ENCODE results near the gene CNTN5. TPM values are rescaled to one million over a fixed set of nuclear protein-coding genes. Genes with fewer than 3 reads are reported as not detected.

The CNTN5 gene
- polyA plus RNA-seq, 1 donor (not counting 4 experiments of a cell fraction or from before 2014, with no cell fraction given): not detected

- no peaks in the 10 kb centered on the region for H3K4me1 ChIP-seq (ENCODE audit: control insufficient read depth, extremely low read depth, insufficient read depth, low read length)
- no peak overlapping the region for H2AFZ ChIP-seq (ENCODE audit: control insufficient read depth, low read length)
- no peak overlapping the region for H3K9ac ChIP-seq (ENCODE audit: control insufficient read depth, extremely low read depth, insufficient read depth, low read length)
- H3K4me3 ChIP-seq (ENCODE audit: control insufficient read depth in 2 of 3, extremely low read depth in 1 of 3, insufficient read depth in 2 of 3, low read depth in 1 of 3, low read length in 3 of 3): no peak overlapping the region
- dilution Hi-C loops (cut with MboI; ENCODE audit: extremely low pct_ligation_motif_present, low sequenced_read_pairs): no loop called here
- H4K20me1 ChIP-seq (ENCODE audit: control insufficient read depth, extremely low read depth, insufficient read depth, low read length): no peaks in the 10 kb centered on the region
- TF ChIP-seq CTCF (optimal IDR thresholded peaks at IDR 0.05 in 1 of 3, IDR thresholded peaks at IDR 0.05 in 1 of 3, conservative IDR thresholded peaks at IDR 0.05 in 1 of 3; ENCODE audit: extremely low read depth in 1 of 3, insufficient read depth in 2 of 3, low read length in 3 of 3): no peak
- TF ChIP-seq EZH2 (IDR thresholded peaks at IDR 0.05; ENCODE audit: low read length): no peak
- no peaks in the 10 kb centered on the region for H3K9me3 ChIP-seq (ENCODE audit: control insufficient read depth, low read depth, low read length)
- no peaks in the 10 kb centered on the region for H3K9me1 ChIP-seq (ENCODE audit: control insufficient read depth, extremely low read depth, insufficient read depth, low read length)
- no peaks in the 10 kb centered on the region for H3K79me2 ChIP-seq (ENCODE audit: control insufficient read depth, insufficient read depth, low read length)
- FAIRE-seq (no peak), DNase-seq (ENCODE audit: low read depth, low spot score) (no peak)
- H3K27ac ChIP-seq (ENCODE audit: control insufficient read depth, insufficient read depth, low read length): no peak overlapping the region
- H3K27me3 ChIP-seq (ENCODE audit: control insufficient read depth, extremely low read depth, insufficient read depth, low read length): no peaks in the 10 kb centered on the region
- H3K36me3 ChIP-seq (ENCODE audit: control insufficient read depth in 2 of 2, extremely low read depth in 1 of 2, insufficient read depth in 2 of 2, low read length in 2 of 2): no peaks in the 10 kb centered on the region
- H3K4me2 ChIP-seq (ENCODE audit: control insufficient read depth, extremely low read depth, insufficient read depth, low read depth, low read length): no peak overlapping the region
Measured at GRCh38 chr11:99634581-99634980, 613.8 kb downstream of the CNTN5 start.

- no peaks in the 10 kb centered on the region for H3K9me3 ChIP-seq (ENCODE audit: control insufficient read depth, low read depth, low read length)
- H3K27ac ChIP-seq (ENCODE audit: control insufficient read depth, insufficient read depth, low read length): no peak overlapping the region
- no peaks in the 10 kb centered on the region for H3K27me3 ChIP-seq (ENCODE audit: control insufficient read depth, extremely low read depth, insufficient read depth, low read length)
- no peaks in the 10 kb centered on the region for H3K9me1 ChIP-seq (ENCODE audit: control insufficient read depth, extremely low read depth, insufficient read depth, low read length)
- no peaks in the 10 kb centered on the region for H3K4me1 ChIP-seq (ENCODE audit: control insufficient read depth, extremely low read depth, insufficient read depth, low read length)
- H3K4me3 ChIP-seq (ENCODE audit: control insufficient read depth in 2 of 3, extremely low read depth in 1 of 3, insufficient read depth in 2 of 3, low read depth in 1 of 3, low read length in 3 of 3): no peak overlapping the region
- DNase-seq (ENCODE audit: low read depth, low spot score): no peak
- H3K9ac ChIP-seq (ENCODE audit: control insufficient read depth, extremely low read depth, insufficient read depth, low read length): no peak overlapping the region
- no peak for FAIRE-seq
- no peaks in the 10 kb centered on the region for H3K36me3 ChIP-seq (ENCODE audit: control insufficient read depth in 2 of 2, extremely low read depth in 1 of 2, insufficient read depth in 2 of 2, low read length in 2 of 2)
- H4K20me1 ChIP-seq (ENCODE audit: control insufficient read depth, extremely low read depth, insufficient read depth, low read length): no peaks in the 10 kb centered on the region
- H3K79me2 ChIP-seq (ENCODE audit: control insufficient read depth, insufficient read depth, low read length): no peaks in the 10 kb centered on the region
- TF ChIP-seq CTCF (optimal IDR thresholded peaks at IDR 0.05 in 1 of 3, IDR thresholded peaks at IDR 0.05 in 1 of 3, conservative IDR thresholded peaks at IDR 0.05 in 1 of 3; ENCODE audit: extremely low read depth in 1 of 3, insufficient read depth in 2 of 3, low read length in 3 of 3): no peak
- TF ChIP-seq EZH2 (IDR thresholded peaks at IDR 0.05; ENCODE audit: low read length): no peak
- dilution Hi-C loops (cut with MboI; ENCODE audit: extremely low pct_ligation_motif_present, low sequenced_read_pairs): no loop called here
- no peak overlapping the region for H3K4me2 ChIP-seq (ENCODE audit: control insufficient read depth, extremely low read depth, insufficient read depth, low read depth, low read length)
- no peak overlapping the region for H2AFZ ChIP-seq (ENCODE audit: control insufficient read depth, low read length)
Measured at GRCh38 chr11:99638073-99638553, 617.4 kb downstream of the CNTN5 start.
